ENCODE measurements around the gene TUBA1B. TPM values are rescaled to one million over a fixed set of nuclear protein-coding genes. Genes with fewer than 3 reads are reported as not detected.
A peak's percentile ranks its signal among the peaks of the same experiment; 100 is the strongest.

The TUBA1B gene
- total and polyA plus RNA-seq, 2 of the 13 experiments (the other 11 are each of a cell fraction or from before 2014, with no cell fraction given), result 1,275 to 1,353 TPM

GRCh38 chr12:49088150-49088931 lies 42.9 kb downstream of the TUBA1B start (continued):
- TF ChIP-seq, protein P1, sequence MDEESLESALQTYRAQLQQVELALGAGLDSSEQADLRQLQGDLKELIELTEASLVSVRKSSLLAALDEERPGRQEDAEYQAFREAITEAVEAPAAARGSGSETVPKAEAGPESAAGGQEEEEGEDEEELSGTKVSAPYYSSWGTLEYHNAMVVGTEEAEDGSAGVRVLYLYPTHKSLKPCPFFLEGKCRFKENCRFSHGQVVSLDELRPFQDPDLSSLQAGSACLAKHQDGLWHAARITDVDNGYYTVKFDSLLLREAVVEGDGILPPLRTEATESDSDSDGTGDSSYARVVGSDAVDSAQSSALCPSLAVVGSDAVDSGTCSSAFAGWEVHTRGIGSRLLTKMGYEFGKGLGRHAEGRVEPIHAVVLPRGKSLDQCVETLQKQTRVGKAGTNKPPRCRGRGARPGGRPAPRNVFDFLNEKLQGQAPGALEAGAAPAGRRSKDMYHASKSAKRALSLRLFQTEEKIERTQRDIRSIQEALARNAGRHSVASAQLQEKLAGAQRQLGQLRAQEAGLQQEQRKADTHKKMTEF (CRISPR knock-in tag; IDR thresholded peaks at IDR 0.05), result no peak
- TF ChIP-seq ZFX (CRISPR knock-in tag; IDR thresholded peaks at IDR 0.05; ENCODE audit: low read depth) (peak; percentile 51; the same call in 1 of the 2 replicates), FOXJ3 (CRISPR knock-in tag; IDR thresholded peaks at IDR 0.05; ENCODE audit: borderline replicate concordance) (no peak), ZNF501 (CRISPR knock-in tag; IDR thresholded peaks at IDR 0.05) (peak; percentile 60), KAT8 (CRISPR knock-in tag; IDR thresholded peaks at IDR 0.05) (0 out of 2 replicates have a peak, but pooled peaks have one; percentile 23), PCBP1 (IDR thresholded peaks at IDR 0.05; ENCODE audit: borderline replicate concordance, low read depth, low read length) (no peak), ZNF569 (CRISPR knock-in tag; IDR thresholded peaks at IDR 0.05; ENCODE audit: borderline replicate concordance) (no peak), SP4 (CRISPR knock-in tag; IDR thresholded peaks at IDR 0.05) (0 out of 2 replicates have a peak, but pooled peaks have one; percentile 46), FOSL2 (CRISPR knock-in tag; IDR thresholded peaks at IDR 0.05) (0 out of 2 replicates have a peak, but pooled peaks have one; percentile 43), THAP11 (CRISPR knock-in tag; IDR thresholded peaks at IDR 0.05) (peak; percentile 57; the same call in 1 of the 2 replicates), HINFP (CRISPR knock-in tag; IDR thresholded peaks at IDR 0.05; ENCODE audit: low read depth) (no peak), ZNF350 (CRISPR knock-in tag; IDR thresholded peaks at IDR 0.05; ENCODE audit: borderline replicate concordance, low read depth) (peak; percentile 58; the same call in 1 of the 2 replicates), MYNN (CRISPR knock-in tag; IDR thresholded peaks at IDR 0.05; ENCODE audit: low read depth) (no peak), BORCS8-MEF2B (CRISPR knock-in tag; IDR thresholded peaks at IDR 0.05) (0 out of 2 replicates have a peak, but pooled peaks have one; percentile 38), CENPX (CRISPR knock-in tag; IDR thresholded peaks at IDR 0.05) (no peak), XRCC5 (optimal IDR thresholded peaks at IDR 0.05; ENCODE audit: low read length) (peak; percentile 82), TEAD3 (CRISPR knock-in tag; optimal IDR thresholded peaks at IDR 0.05; ENCODE audit: borderline replicate concordance) (peak; percentile 41), SMAD1 (CRISPR knock-in tag; IDR thresholded peaks at IDR 0.05; ENCODE audit: borderline replicate concordance, low read depth) (0 out of 2 replicates have a peak, but pooled peaks have one; percentile 40), SRF (IDR thresholded peaks at IDR 0.05; ENCODE audit: low read depth, low read length) (no peak), KMT2A (CRISPR knock-in tag; IDR thresholded peaks at IDR 0.05) (0 out of 2 replicates have a peak, but pooled peaks have one; percentile 27), GABPB1 (CRISPR knock-in tag; IDR thresholded peaks at IDR 0.05) (peak; percentile 46)
- TF ChIP-seq, protein P2, sequence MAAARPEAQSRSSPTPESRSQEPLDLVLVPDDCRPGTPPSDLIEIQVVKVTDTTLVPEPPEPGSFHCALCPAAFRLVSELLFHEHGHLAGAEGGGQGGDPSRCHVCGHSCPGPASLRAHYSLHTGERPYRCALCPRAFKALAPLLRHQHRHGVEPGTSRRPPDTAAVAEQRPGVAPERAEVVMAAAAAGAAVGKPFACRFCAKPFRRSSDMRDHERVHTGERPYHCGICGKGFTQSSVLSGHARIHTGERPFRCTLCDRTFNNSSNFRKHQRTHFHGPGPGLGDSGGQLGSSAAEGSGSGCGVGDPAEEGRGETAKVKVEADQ (CRISPR knock-in tag; IDR thresholded peaks at IDR 0.05; ENCODE audit: borderline replicate concordance), result no peak
- TF ChIP-seq, protein P3, sequence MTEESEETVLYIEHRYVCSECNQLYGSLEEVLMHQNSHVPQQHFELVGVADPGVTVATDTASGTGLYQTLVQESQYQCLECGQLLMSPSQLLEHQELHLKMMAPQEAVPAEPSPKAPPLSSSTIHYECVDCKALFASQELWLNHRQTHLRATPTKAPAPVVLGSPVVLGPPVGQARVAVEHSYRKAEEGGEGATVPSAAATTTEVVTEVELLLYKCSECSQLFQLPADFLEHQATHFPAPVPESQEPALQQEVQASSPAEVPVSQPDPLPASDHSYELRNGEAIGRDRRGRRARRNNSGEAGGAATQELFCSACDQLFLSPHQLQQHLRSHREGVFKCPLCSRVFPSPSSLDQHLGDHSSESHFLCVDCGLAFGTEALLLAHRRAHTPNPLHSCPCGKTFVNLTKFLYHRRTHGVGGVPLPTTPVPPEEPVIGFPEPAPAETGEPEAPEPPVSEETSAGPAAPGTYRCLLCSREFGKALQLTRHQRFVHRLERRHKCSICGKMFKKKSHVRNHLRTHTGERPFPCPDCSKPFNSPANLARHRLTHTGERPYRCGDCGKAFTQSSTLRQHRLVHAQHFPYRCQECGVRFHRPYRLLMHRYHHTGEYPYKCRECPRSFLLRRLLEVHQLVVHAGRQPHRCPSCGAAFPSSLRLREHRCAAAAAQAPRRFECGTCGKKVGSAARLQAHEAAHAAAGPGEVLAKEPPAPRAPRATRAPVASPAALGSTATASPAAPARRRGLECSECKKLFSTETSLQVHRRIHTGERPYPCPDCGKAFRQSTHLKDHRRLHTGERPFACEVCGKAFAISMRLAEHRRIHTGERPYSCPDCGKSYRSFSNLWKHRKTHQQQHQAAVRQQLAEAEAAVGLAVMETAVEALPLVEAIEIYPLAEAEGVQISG (CRISPR knock-in tag; IDR thresholded peaks at IDR 0.05), result 0 out of 2 replicates have a peak, but pooled peaks have one; percentile 29
